Measurements from ENCODE around the gene MEX3A.

MEX3A gene

GRCh38 chr1:156077430-156077760 lies 4.9 kb downstream of the MEX3A start:
- peaks cover 19% of the 10 kb centered on the region for H3F3A ChIP-seq (ENCODE audit: control insufficient read depth, insufficient read depth)
- H3K27ac ChIP-seq (ENCODE audit: low read depth, low read length), result no peak overlapping the region
- H3K36me3 ChIP-seq (ENCODE audit: control insufficient read depth, low read length), result peaks cover 6% of the 10 kb centered on the region; the same call in 1 of the 2 replicates
- peaks cover 10% of the 10 kb centered on the region for H3K27me3 ChIP-seq (ENCODE audit: control insufficient read depth, low read length)
- H3K79me2 ChIP-seq (ENCODE audit: control insufficient read depth, low read length), result peaks cover 18% of the 10 kb centered on the region
- TF ChIP-seq EZH2phosphoT487 (IDR thresholded peaks at IDR 0.05; ENCODE audit: borderline replicate concordance, low read length) (no peak), CTCF (IDR thresholded peaks at IDR 0.05; ENCODE audit: low read depth, low read length, poor library complexity, severe bottlenecking) (no peak)
- H3K4me1 ChIP-seq (ENCODE audit: control insufficient read depth, low read length), result peaks cover 39% of the 10 kb centered on the region
- peak overlapping the region; percentile 93 for H3K4me2 ChIP-seq (ENCODE audit: low read length)
- H3K4me3 ChIP-seq (ENCODE audit: low read length), result peak overlapping the region; percentile 94
- H4K20me1 ChIP-seq (ENCODE audit: control insufficient read depth, insufficient read depth, low read depth, low read length), result no peaks in the 10 kb centered on the region
- no peaks in the 10 kb centered on the region for H3K9me2 ChIP-seq (replicated peaks; ENCODE audit: control insufficient read depth, low read length)
- H3K9me3 ChIP-seq (ENCODE audit: control insufficient read depth, insufficient read depth, low read length), result no peaks in the 10 kb centered on the region

GRCh38 chr1:156076609-156077429 lies 5.4 kb downstream of the MEX3A start:
- peaks cover 6% of the 10 kb centered on the region; the same call in 1 of the 2 replicates for H3K36me3 ChIP-seq (ENCODE audit: control insufficient read depth, low read length)
- peaks cover 39% of the 10 kb centered on the region for H3K4me1 ChIP-seq (ENCODE audit: control insufficient read depth, low read length)
- peak overlapping the region; percentile 93 for H3K4me2 ChIP-seq (ENCODE audit: low read length)
- no peaks in the 10 kb centered on the region for H4K20me1 ChIP-seq (ENCODE audit: control insufficient read depth, insufficient read depth, low read depth, low read length)
- peaks cover 9% of the 10 kb centered on the region for H3K27me3 ChIP-seq (ENCODE audit: control insufficient read depth, low read length)
- TF ChIP-seq EZH2phosphoT487 (IDR thresholded peaks at IDR 0.05; ENCODE audit: borderline replicate concordance, low read length), result no peak
- no peak for TF ChIP-seq CTCF (IDR thresholded peaks at IDR 0.05; ENCODE audit: low read depth, low read length, poor library complexity, severe bottlenecking)
- H3K9me2 ChIP-seq (replicated peaks; ENCODE audit: control insufficient read depth, low read length), result no peaks in the 10 kb centered on the region
- H3F3A ChIP-seq (ENCODE audit: control insufficient read depth, insufficient read depth), result peaks cover 19% of the 10 kb centered on the region
- H3K27ac ChIP-seq (ENCODE audit: low read depth, low read length), result peak overlapping the region; percentile 32
- H3K9me3 ChIP-seq (ENCODE audit: control insufficient read depth, insufficient read depth, low read length), result no peaks in the 10 kb centered on the region
- H3K79me2 ChIP-seq (ENCODE audit: control insufficient read depth, low read length), result peaks cover 18% of the 10 kb centered on the region
- peak overlapping the region; percentile 94 for H3K4me3 ChIP-seq (ENCODE audit: low read length)

- H3K27me3 ChIP-seq (ENCODE audit: control insufficient read depth, low read length), result peaks cover under 1% of the 10 kb centered on the region; the same call in 1 of the 2 replicates
- peak overlapping the region; percentile 94 for H3K4me3 ChIP-seq (ENCODE audit: low read length)
- no peaks in the 10 kb centered on the region for H3K9me3 ChIP-seq (ENCODE audit: control insufficient read depth, insufficient read depth, low read length)
- H3K4me1 ChIP-seq (ENCODE audit: control insufficient read depth, low read length), result peaks cover 33% of the 10 kb centered on the region
- H3K36me3 ChIP-seq (ENCODE audit: control insufficient read depth, low read length), result peaks cover 6% of the 10 kb centered on the region; the same call in 1 of the 2 replicates
- H3K79me2 ChIP-seq (ENCODE audit: control insufficient read depth, low read length), result peaks cover 18% of the 10 kb centered on the region
- no peaks in the 10 kb centered on the region for H3K9me2 ChIP-seq (replicated peaks; ENCODE audit: control insufficient read depth, low read length)
- no peak for TF ChIP-seq CTCF (IDR thresholded peaks at IDR 0.05; ENCODE audit: low read depth, low read length, poor library complexity, severe bottlenecking)
- no peak for TF ChIP-seq EZH2phosphoT487 (IDR thresholded peaks at IDR 0.05; ENCODE audit: borderline replicate concordance, low read length)
- no peaks in the 10 kb centered on the region for H4K20me1 ChIP-seq (ENCODE audit: control insufficient read depth, insufficient read depth, low read depth, low read length)
- H3K27ac ChIP-seq (ENCODE audit: low read depth, low read length), result no peak overlapping the region
- peak overlapping the region; percentile 93 for H3K4me2 ChIP-seq (ENCODE audit: low read length)
- H3F3A ChIP-seq (ENCODE audit: control insufficient read depth, insufficient read depth), result peaks cover 19% of the 10 kb centered on the region
Observed at GRCh38 chr1:156075775-156076204, 6.5 kb downstream of the MEX3A start.
